SK-N-SH (cell line): ENCODE results near the gene BTF3.

ENCODE experiments used
- ELF1 ChIP-seq: IDR thresholded peaks from 2 replicates; pipeline ENCODE4 v1.4.0; 2012
- GABPA ChIP-seq: IDR thresholded peaks from 2 replicates; pipeline ENCODE4 v1.4.0; 2012; ENCODE audit warnings: low read depth, mild to moderate bottlenecking
- MXI1 ChIP-seq: IDR thresholded peaks from 2 replicates; pipeline ENCODE4 v1.6.1; 2012; ENCODE audit warnings: mild to moderate bottlenecking, low read depth, low read length, improper control_type of control experiment
- POLR2AphosphoS5 ChIP-seq: IDR thresholded peaks from 2 replicates; pipeline ENCODE4 v1.6.1; 2012; ENCODE audit warnings: low read depth, low read length
- TAF1 ChIP-seq: IDR thresholded peaks from 2 replicates; pipeline ENCODE4 v1.6.1; 2012; ENCODE audit warnings: low read depth, mild to moderate bottlenecking, low read length, moderate library complexity, borderline replicate concordance
- TF ChIP-seq, protein P1 (sequence below): fragments of 200-600 bp; sonication (generic); IDR thresholded peaks from 2 replicates; pipeline ENCODE4 v1.6.1; 2017; ENCODE audit warnings: antibody characterized with exemption, mild to moderate bottlenecking, moderate library complexity

DNA sequence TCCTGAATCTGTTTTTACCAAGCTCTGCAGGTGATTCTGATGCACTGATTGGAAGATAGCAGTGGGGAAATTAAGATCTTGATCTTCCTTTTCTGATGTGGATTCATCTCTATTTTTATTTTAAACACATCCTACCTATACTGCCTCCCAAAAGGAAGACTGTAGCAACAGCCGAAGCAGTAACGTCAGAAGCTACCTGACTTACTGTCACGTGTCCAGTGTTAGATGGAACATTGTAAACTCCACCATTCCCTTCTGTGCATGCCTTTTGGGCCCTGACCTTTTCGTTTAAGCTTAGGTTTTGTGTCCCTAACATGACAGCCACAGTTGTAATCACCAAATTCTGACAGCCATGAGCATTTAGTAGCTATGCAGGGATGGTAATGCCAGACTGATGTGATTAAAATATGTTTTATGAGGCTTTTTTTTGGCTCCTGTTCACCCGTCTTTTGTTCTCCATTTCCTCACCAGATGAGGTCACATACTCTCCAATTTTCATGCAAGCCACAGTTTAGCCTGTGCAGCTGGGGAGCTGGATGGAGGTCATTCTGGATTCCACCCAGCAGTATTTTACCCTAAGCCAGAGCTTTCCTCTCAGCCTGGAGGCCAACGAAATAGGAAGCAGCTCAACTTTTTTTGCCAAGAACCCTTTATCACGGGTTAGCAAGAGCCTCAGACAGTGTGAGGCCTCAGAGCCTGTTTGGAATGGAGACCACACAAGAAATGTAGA is 34.1 kb upstream of the BTF3 start:
- TF ChIP-seq, protein P1, sequence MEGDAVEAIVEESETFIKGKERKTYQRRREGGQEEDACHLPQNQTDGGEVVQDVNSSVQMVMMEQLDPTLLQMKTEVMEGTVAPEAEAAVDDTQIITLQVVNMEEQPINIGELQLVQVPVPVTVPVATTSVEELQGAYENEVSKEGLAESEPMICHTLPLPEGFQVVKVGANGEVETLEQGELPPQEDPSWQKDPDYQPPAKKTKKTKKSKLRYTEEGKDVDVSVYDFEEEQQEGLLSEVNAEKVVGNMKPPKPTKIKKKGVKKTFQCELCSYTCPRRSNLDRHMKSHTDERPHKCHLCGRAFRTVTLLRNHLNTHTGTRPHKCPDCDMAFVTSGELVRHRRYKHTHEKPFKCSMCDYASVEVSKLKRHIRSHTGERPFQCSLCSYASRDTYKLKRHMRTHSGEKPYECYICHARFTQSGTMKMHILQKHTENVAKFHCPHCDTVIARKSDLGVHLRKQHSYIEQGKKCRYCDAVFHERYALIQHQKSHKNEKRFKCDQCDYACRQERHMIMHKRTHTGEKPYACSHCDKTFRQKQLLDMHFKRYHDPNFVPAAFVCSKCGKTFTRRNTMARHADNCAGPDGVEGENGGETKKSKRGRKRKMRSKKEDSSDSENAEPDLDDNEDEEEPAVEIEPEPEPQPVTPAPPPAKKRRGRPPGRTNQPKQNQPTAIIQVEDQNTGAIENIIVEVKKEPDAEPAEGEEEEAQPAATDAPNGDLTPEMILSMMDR = no peak
- TF ChIP-seq POLR2AphosphoS5 (no peak), TAF1 (no peak), ELF1 (no peak), MXI1 (no peak), GABPA (no peak)
